PFSK-1 (cell line): ENCODE measurements around the gene ACADSB.

Experiments used
- FOXP2 ChIP-seq: optimal IDR thresholded peaks from 2 replicates; pipeline ENCODE3; 2011; ENCODE audit warnings: borderline replicate concordance, control low read depth, inconsistent platforms; ENCODE audit not compliant: insufficient read depth; ENCODE audit errors: extremely low read length, extremely low read depth
- POLR2AphosphoS5 ChIP-seq: IDR thresholded peaks from 2 replicates; pipeline ENCODE4 v1.6.1; 2012; ENCODE audit warnings: low read depth, mild to moderate bottlenecking, control low read depth, low read length, moderate library complexity
- SIN3A ChIP-seq: IDR thresholded peaks from 2 replicates; pipeline ENCODE4 v1.6.1; 2012; ENCODE audit warnings: mild to moderate bottlenecking, low read length, moderate library complexity, borderline replicate concordance; ENCODE audit not compliant: insufficient read depth
- TAF1 ChIP-seq: IDR thresholded peaks from 2 replicates; pipeline ENCODE4 v1.6.1; 2012; ENCODE audit warnings: low read length, control low read depth, borderline replicate concordance; ENCODE audit not compliant: insufficient read depth
- TF ChIP-seq, protein P1 (sequence below), 2 experiments: IDR thresholded peaks; 2 replicates each; pipeline versions ENCODE4 v1.6.1 to v1.8.0; 2011 to 2012; ENCODE audit warnings: low read depth in 2 of 2, low read length in 2 of 2, control low read depth in 1 of 2, inconsistent platforms in 1 of 2, mild to moderate bottlenecking in 1 of 2, moderate library complexity in 1 of 2; ENCODE audit not compliant: insufficient read depth in 1 of 2

Gene ACADSB

DNA sequence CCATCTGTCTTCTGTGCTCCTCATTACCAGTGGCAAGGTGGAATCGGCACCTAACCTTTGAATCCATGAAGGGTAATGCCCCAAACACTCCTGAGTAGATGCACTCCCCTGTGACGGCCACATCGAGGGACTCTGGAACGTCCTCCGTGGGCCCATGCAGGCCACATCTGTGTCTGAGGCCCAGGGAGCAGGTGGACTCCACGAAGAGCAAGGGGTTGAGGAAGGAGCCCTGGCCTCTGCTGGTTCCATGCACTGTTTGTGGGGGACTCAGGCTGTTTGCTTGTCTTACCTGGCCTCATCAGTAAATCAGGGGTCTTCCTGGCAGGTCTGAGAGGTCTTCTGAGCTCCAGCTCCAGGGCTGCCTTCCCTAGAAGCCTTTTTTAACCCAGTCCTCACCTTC, 64.4 kb downstream of the ACADSB start:
- TF ChIP-seq, protein P1, sequence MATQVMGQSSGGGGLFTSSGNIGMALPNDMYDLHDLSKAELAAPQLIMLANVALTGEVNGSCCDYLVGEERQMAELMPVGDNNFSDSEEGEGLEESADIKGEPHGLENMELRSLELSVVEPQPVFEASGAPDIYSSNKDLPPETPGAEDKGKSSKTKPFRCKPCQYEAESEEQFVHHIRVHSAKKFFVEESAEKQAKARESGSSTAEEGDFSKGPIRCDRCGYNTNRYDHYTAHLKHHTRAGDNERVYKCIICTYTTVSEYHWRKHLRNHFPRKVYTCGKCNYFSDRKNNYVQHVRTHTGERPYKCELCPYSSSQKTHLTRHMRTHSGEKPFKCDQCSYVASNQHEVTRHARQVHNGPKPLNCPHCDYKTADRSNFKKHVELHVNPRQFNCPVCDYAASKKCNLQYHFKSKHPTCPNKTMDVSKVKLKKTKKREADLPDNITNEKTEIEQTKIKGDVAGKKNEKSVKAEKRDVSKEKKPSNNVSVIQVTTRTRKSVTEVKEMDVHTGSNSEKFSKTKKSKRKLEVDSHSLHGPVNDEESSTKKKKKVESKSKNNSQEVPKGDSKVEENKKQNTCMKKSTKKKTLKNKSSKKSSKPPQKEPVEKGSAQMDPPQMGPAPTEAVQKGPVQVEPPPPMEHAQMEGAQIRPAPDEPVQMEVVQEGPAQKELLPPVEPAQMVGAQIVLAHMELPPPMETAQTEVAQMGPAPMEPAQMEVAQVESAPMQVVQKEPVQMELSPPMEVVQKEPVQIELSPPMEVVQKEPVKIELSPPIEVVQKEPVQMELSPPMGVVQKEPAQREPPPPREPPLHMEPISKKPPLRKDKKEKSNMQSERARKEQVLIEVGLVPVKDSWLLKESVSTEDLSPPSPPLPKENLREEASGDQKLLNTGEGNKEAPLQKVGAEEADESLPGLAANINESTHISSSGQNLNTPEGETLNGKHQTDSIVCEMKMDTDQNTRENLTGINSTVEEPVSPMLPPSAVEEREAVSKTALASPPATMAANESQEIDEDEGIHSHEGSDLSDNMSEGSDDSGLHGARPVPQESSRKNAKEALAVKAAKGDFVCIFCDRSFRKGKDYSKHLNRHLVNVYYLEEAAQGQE (IDR thresholded peaks at IDR 0.05; ENCODE audit: insufficient read depth in 1 of 2, low read depth in 2 of 2, low read length in 2 of 2) = no peak
- no peak for TF ChIP-seq POLR2AphosphoS5

DNA sequence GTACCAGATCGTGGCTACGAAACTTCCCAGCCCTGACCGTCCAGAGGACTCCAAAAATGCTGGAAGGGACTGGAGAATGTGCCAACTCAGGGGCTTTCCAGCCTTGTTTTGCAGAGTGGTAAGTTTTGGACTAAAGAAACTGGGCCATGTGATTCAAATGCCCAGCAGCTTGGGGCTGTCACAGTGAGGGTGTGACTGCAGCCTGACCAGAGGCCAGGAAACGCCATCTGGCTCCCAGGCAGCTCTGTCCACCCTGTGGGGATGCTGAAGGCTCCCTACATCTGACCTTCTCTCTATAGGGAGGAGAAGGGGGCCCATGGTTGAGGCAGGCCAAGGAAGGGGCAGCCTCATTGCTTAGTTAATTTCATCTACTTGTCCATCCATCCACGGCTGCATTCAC, 65.4 kb downstream of the ACADSB start:
- TF ChIP-seq POLR2AphosphoS5 = no peak
- no peak for TF ChIP-seq SIN3A
- TF ChIP-seq, protein P1 (IDR thresholded peaks at IDR 0.05; ENCODE audit: insufficient read depth in 1 of 2, low read depth in 2 of 2, low read length in 2 of 2) = no peak
- no peak for TF ChIP-seq TAF1
- TF ChIP-seq FOXP2 = no peak

DNA sequence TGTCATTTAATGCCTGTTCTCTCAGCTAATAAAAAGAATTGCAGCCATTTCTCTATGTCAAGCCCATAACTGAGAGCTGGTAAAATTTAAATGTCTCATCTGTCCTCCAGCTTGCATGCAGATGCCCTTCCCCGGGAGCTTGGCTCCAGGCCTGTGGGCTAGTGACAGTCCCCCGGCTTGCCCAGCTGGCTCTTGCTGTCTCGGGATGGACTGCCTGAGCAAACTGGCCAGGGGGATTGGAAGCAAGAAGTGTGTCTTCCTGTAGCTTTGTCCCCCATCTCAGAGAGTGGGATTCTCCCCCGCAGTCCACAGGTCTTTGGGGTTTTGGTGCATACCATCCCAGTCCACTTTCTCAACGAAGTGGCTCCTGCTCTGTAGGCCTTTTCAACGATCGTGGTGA, 73.1 kb downstream of the ACADSB start:
- TF ChIP-seq POLR2AphosphoS5 = no peak

DNA sequence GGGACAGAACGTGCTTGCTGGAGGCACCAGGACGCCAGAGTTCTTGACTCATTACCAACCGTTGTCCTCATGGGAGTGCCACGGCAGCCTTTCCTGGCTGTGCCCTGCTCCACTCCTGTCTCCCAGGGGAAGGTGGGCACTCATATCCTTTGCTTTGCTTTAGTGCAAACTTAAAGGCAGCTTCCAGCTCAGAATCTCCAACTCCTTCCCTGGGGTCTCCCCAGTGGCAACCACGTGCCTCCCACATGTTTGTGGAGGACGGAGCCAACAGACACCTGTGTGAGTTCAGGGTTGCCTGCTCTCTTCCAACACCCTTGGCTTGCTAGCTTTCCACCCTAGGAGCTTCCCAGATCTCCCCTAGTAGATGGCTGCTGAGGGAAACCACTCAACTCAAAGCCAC, 75.0 kb downstream of the ACADSB start:
- no peak for TF ChIP-seq TAF1
- no peak for TF ChIP-seq SIN3A
- TF ChIP-seq, protein P1 (IDR thresholded peaks at IDR 0.05; ENCODE audit: insufficient read depth in 1 of 2, low read depth in 2 of 2, low read length in 2 of 2) = no peak
- no peak for TF ChIP-seq POLR2AphosphoS5
- no peak for TF ChIP-seq FOXP2

DNA sequence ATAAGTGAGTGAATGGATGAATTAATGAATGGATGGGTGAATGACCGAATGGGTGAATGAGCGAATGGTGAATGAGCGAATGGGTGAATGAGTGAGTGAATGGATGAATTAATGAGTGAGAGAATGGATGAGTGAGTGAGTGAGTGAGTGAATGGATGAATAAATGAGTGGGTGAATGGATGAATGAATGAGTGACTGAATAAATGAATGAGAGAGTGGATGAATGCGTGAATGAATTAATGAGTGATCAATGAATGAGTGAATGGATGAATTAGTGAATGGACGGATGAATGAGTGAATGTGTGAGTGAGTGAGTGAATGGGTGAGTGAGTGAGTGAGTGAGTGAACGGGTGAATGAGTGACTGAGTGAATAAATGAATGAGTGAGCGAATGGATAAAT, 77.5 kb downstream of the ACADSB start:
- no peak for TF ChIP-seq SIN3A
- TF ChIP-seq FOXP2 = no peak
- no peak for TF ChIP-seq TAF1
- no peak for TF ChIP-seq POLR2AphosphoS5
- TF ChIP-seq, protein P1 (IDR thresholded peaks at IDR 0.05; ENCODE audit: insufficient read depth in 1 of 2, low read depth in 2 of 2, low read length in 2 of 2) = no peak

DNA sequence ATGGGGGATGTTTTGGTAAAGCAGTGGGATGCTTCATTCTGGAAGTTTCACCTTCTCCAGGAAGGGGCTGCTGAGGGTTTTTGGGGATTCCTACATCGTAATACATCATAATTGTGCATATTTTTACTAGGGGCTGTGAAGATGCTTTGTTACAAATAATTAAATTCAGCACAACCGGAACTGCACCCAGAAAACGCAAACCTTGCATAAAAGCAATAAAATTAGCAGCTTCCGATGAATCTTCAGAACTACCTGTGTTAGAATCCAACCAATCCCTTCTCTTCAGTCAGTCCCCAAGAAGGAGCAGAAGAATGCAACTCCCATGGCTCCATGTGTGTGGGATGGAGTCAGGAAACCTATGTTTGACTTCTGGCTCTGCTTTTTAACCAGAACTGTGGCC, 78.5 kb downstream of the ACADSB start:
- TF ChIP-seq TAF1 (no peak), SIN3A (no peak), POLR2AphosphoS5 (no peak), FOXP2 (no peak)
- TF ChIP-seq, protein P1 (IDR thresholded peaks at IDR 0.05; ENCODE audit: insufficient read depth in 1 of 2, low read depth in 2 of 2, low read length in 2 of 2) = no peak
